B cell (primary cell): ENCODE data around the gene DIPK1B. TPM values are rescaled to one million over a fixed set of nuclear protein-coding genes. Genes with fewer than 3 reads are reported as not detected.

Experiments used
- ATAC-seq: fragments of 200-7000 bp; cut with Tn5 transposase; one replicate; pipeline ENCODE4 v1.10.0; 2021; ENCODE audit warnings: low read depth, mild to moderate bottlenecking, moderate number of reproducible peaks, moderate library complexity
- CTCF ChIA-PET: fragments of 350-600 bp; sonication (Branson Sonifier 250); formaldehyde crosslinking; loops from one replicate; lab custom pipeline; 2021; ENCODE audit warnings: antibody characterized with exemption, inconsistent platforms; lab: Charles Lee
- POLR2A ChIA-PET: fragments of 350-600 bp; sonication (Branson Sonifier 250); formaldehyde crosslinking; loops from one replicate; lab custom pipeline; 2021; ENCODE audit warnings: antibody characterized with exemption; lab: Charles Lee
- DNase-seq: peaks from one replicate; pipeline ENCODE4 v3.0.0; 2013
- H2AFZ ChIP-seq: 2 replicates; pipeline ENCODE4 v1.6.1; 2012; ENCODE audit warnings: mild to moderate bottlenecking, low read depth, low read length; ENCODE audit not compliant: insufficient read depth, poor library complexity, severe bottlenecking
- H3K27ac ChIP-seq, 2 donors: 1 replicate in 1 of 2; 2 replicates in 1 of 2; pipeline ENCODE4 v1.5.1; 2012 to 2013; ENCODE audit warnings: low read length in 2 of 2, mild to moderate bottlenecking in 2 of 2, moderate library complexity in 1 of 2
- H3K27me3 ChIP-seq, 4 experiments: fragments of 200-600 bp in 1 of 4; sonication (generic) in 1 of 4; replicated peaks in 1 of 4; 1 replicate in 2 of 4; 2 replicates in 2 of 4; pipeline versions ENCODE4 v1.6.1 to v1.7.0; 2013 to 2016; ENCODE audit warnings: low read length in 3 of 4, mild to moderate bottlenecking in 2 of 4, mixed read lengths in 1 of 4, moderate library complexity in 1 of 4; ENCODE audit not compliant: insufficient read depth in 4 of 4, control insufficient read depth in 3 of 4; ENCODE audit errors: control extremely low read depth in 1 of 4
- H3K36me3 ChIP-seq, 2 experiments: replicated peaks in 1 of 2; 1 replicate in 1 of 2; 2 replicates in 1 of 2; pipeline versions ENCODE4 v1.6.1 to v1.7.1; 2013; ENCODE audit warnings: low read length in 1 of 2; ENCODE audit not compliant: insufficient read depth in 2 of 2, control insufficient read depth in 1 of 2; ENCODE audit errors: control extremely low read depth in 1 of 2, extremely low read depth in 1 of 2
- H3K4me1 ChIP-seq, 2 donors: fragments of 200-600 bp in 1 of 2; sonication (generic) in 1 of 2; 1 replicate in 1 of 2; 2 replicates in 1 of 2; pipeline versions ENCODE4 v1.5.1 to v1.6.1; 2013 to 2017; ENCODE audit warnings: low read length in 2 of 2; ENCODE audit not compliant: control insufficient read depth in 2 of 2, insufficient read depth in 2 of 2
- H3K4me2 ChIP-seq: replicated peaks from 2 replicates; pipeline ENCODE3; 2012; ENCODE audit warnings: mild to moderate bottlenecking, low read depth, low read length; ENCODE audit not compliant: poor library complexity, severe bottlenecking
- H3K4me3 ChIP-seq, 5 experiments: fragments of 200-600 bp in 1 of 5; sonication (generic) in 1 of 5; 1 replicate in 3 of 5; 2 replicates in 2 of 5; pipeline versions ENCODE4 v1.5.1 to v1.7.0; 2011 to 2016; ENCODE audit warnings: low read length in 4 of 5, mild to moderate bottlenecking in 4 of 5, low read depth in 2 of 5, control low read depth in 1 of 5, moderate library complexity in 1 of 5; ENCODE audit not compliant: insufficient read depth in 1 of 5; ENCODE audit errors: control extremely low read depth in 1 of 5, extremely low read depth in 1 of 5
- H3K79me2 ChIP-seq: fragments of 200-600 bp; sonication (generic); one replicate; pipeline ENCODE4 v1.6.0; 2016; ENCODE audit warnings: low read length; ENCODE audit not compliant: control insufficient read depth, insufficient read depth
- H3K9ac ChIP-seq: fragments of 200-600 bp; sonication (generic); 2 replicates; pipeline ENCODE4 v1.6.1; 2017; ENCODE audit warnings: mild to moderate bottlenecking, low read length, moderate library complexity
- H3K9me3 ChIP-seq, 3 donors: one replicate each; pipeline versions ENCODE4 v1.6.1 to v1.7.1; 2013; ENCODE audit warnings: low read length in 2 of 3; ENCODE audit not compliant: control insufficient read depth in 2 of 3, insufficient read depth in 1 of 3; ENCODE audit errors: control extremely low read depth in 1 of 3
- H4K20me1 ChIP-seq: 2 replicates; pipeline ENCODE4 v1.6.0; 2012; ENCODE audit warnings: mild to moderate bottlenecking, low read length; ENCODE audit not compliant: insufficient read depth, control insufficient read depth, poor library complexity, severe bottlenecking
- H3K27ac Mint-ChIP-seq: one replicate; pipeline ENCODE4 v1.8.0; 2021; ENCODE audit warnings: mixed read lengths
- H3K27me3 Mint-ChIP-seq: one replicate; pipeline ENCODE4 v1.8.0; 2021; ENCODE audit warnings: mixed read lengths
- H3K4me1 Mint-ChIP-seq: one replicate; pipeline ENCODE4 v1.8.0; 2021; ENCODE audit warnings: mixed read lengths
- H3K4me3 Mint-ChIP-seq: one replicate; pipeline ENCODE4 v1.8.0; 2021; ENCODE audit warnings: mixed read lengths
- H3K9me3 Mint-ChIP-seq: one replicate; pipeline ENCODE4 v1.8.0; 2022; ENCODE audit warnings: mixed read lengths; ENCODE audit not compliant: insufficient read depth
- CTCF ChIP-seq: fragments of 200-600 bp; IDR thresholded peaks from one replicate; pipeline ENCODE4 v1.8.0; 2022; ENCODE audit warnings: antibody characterized with exemption, mild to moderate bottlenecking
- EZH2 ChIP-seq: IDR thresholded peaks from 2 replicates; pipeline ENCODE4 v1.6.1; 2012; ENCODE audit warnings: borderline replicate concordance, low read depth, mild to moderate bottlenecking, moderate library complexity, low read length; ENCODE audit not compliant: insufficient read depth, poor library complexity, severe bottlenecking
- WGBS: methylation state at CpG from one replicate; pipeline ENCODE4 v1.1.5; 2013; ENCODE audit warnings: missing lambda C conversion rate; ENCODE audit not compliant: insufficient coverage; 5-methylcytosine and 5-hydroxymethylcytosine counted together
- intact Hi-C: fragments of 100-400 bp; cut with micrococcal nuclease; formaldehyde crosslinking; loops from one replicate; pipeline ENCODE4 v1.10.0; 2022
- polyA plus RNA-seq: library from polyadenylated mRNA; depleted of rRNA; stranded (reverse); fragments of >200 nt; gene quantifications from 2 replicates; pipeline ENCODE4 v1.2.3, GENCODE V29; 2012
- total RNA-seq, 2 donors: library from RNA; stranded (reverse); fragments of 120-200 nt in 1 of 2; gene quantifications; 1 replicate in 1 of 2; 2 replicates in 1 of 2; pipeline versions ENCODE4 v1.2.3 to v1.2.4, GENCODE V29; 2013 to 2022

The DIPK1B gene
- total and polyA plus RNA-seq, 2 donors (not counting 1 experiment from before 2014, with no cell fraction given) = 9.6 TPM

DNA sequence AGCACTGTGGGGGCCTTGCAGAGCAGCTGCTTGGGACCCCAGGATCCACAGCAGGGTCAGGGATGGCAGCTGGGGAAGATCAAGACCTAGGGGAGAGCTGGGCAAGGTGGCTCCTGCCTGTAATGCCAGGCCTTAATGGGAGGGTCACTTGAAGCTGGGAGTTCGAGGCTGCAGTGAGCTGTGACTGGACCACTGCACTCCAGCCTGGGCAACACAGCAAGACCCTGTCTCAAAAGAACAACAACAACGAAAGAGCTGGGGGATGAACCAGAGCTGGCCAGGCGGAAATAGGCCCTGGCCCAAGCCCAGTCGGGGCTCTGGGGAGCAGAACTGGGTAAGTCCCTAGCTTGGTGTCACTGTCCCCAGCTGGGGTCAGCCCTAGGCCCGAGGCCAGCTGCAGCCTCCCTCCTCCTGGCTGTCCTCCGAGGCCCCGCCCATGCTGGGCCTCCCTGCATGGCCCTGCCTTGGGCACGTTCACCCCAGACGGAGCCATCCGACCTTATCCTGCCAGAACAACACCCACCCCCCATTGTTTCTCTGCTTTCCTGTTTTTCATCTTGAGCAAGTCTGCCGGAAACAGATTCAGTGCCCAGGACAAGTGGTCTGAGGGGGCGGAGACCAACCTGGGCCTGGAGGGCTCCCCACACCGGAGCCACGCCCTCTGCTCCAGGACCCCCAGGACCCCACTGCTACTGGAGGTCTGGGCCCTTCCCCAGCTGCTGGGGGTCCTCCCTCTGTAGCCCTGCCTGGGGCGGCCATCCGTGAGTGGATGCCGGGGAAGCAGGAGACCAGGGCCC, 1.9 kb downstream of the DIPK1B start:
- TF ChIP-seq CTCF = no peak
- TF ChIP-seq EZH2 = no peak
- Mint-ChIP-seq H3K27me3 (peaks cover 20% of the 10 kb centered on the region), H3K27ac (peak overlapping the region; percentile 55), H3K4me3 (peak overlapping the region; percentile 50), H3K4me1 (peaks cover 30% of the 10 kb centered on the region), H3K9me3 (no peaks in the 10 kb centered on the region)
- CTCF ChIA-PET = interaction anchor here (4.0 kb wide), 1 partner anchor 13 kb away, joined by 23 read pairs; no protein-coding TSS in a partner anchor
- WGBS = 32% methylated on average over 17 of the region's 17 CpGs
- Histone ChIP-seq H3K4me1 (peaks cover 33 to 45% of the 10 kb centered on the region in 2 donors), H3K9ac (no peak overlapping the region), H4K20me1 (no peaks in the 10 kb centered on the region), H3K27ac (peak overlapping the region; percentile 18 to 33), H3K79me2 (peaks cover 4% of the 10 kb centered on the region), H3K9me3 (peaks cover 0 to 4% (median 0%) of the 10 kb centered on the region in 3 donors), H3K36me3 (no peaks in the 10 kb centered on the region), H2AFZ (peak overlapping the region; percentile 46), H3K4me2 (peak overlapping the region; percentile 82), H3K27me3 (peaks cover 0 to 39% (median 6%) of the 10 kb centered on the region in 4 experiments), H3K4me3 (peak overlapping the region in 1 of 5 experiments; percentile 48)
- intact Hi-C loops = loop anchor here (10.0 kb wide), 1 partner anchor 49 kb away; the partner anchor contains the start of gene EGFL7
- POLR2A ChIA-PET = interaction anchor here (0.5 to 2.4 kb wide), 7 partner anchors 8 to 15 kb away, joined by 3 to 8 read pairs (median 4); no protein-coding TSS in a partner anchor
- ATAC-seq (peak; percentile 23), DNase-seq (no peak)
